HUES6 (cell line): ENCODE results near the gene CHST4.

Experiments used
- H3K27ac ChIP-seq: 2 replicates; pipeline ENCODE4 v1.7.0; 2013; ENCODE audit warnings: low read depth, mild to moderate bottlenecking, low read length, inconsistent platforms
- H3K27me3 ChIP-seq: 2 replicates; pipeline ENCODE4 v1.6.1; 2013; ENCODE audit warnings: low read length; ENCODE audit not compliant: control insufficient read depth, insufficient read depth
- H3K36me3 ChIP-seq: 2 replicates; pipeline ENCODE4 v1.6.1; 2013; ENCODE audit warnings: low read length; ENCODE audit not compliant: control insufficient read depth, insufficient read depth
- H3K4me1 ChIP-seq: 2 replicates; pipeline ENCODE4 v1.6.1; 2013; ENCODE audit warnings: low read length; ENCODE audit not compliant: control insufficient read depth, insufficient read depth
- H3K4me3 ChIP-seq: 2 replicates; pipeline ENCODE4 v1.5.1; 2013; ENCODE audit warnings: low read depth, low read length
- H3K9ac ChIP-seq: one replicate; pipeline ENCODE4 v1.6.1; 2013; ENCODE audit warnings: mild to moderate bottlenecking, low read length
- H3K9me3 ChIP-seq: 2 replicates; pipeline ENCODE4 v1.6.1; 2013; ENCODE audit warnings: low read depth, low read length; ENCODE audit not compliant: control insufficient read depth, insufficient read depth

Gene CHST4

GRCh38 chr16:71526111-71526631, at the start of gene CHST4:
CHST4 (plus strand) TSS chr16:71526426; CDS start chr16:71536678, 10,252 bp downstream.
- Histone ChIP-seq H3K4me1 (peaks cover 28% of the 10 kb centered on the region), H3K27me3 (no peaks in the 10 kb centered on the region; the same call in 1 of the 2 replicates), H3K9me3 (no peaks in the 10 kb centered on the region), H3K9ac (peak within 1 kb of the TSS; percentile 53), H3K27ac (peak within 1 kb of the TSS; percentile 89), H3K36me3 (no peaks in the 10 kb centered on the region), H3K4me3 (peak within 1 kb of the TSS; percentile 52)

DNA sequence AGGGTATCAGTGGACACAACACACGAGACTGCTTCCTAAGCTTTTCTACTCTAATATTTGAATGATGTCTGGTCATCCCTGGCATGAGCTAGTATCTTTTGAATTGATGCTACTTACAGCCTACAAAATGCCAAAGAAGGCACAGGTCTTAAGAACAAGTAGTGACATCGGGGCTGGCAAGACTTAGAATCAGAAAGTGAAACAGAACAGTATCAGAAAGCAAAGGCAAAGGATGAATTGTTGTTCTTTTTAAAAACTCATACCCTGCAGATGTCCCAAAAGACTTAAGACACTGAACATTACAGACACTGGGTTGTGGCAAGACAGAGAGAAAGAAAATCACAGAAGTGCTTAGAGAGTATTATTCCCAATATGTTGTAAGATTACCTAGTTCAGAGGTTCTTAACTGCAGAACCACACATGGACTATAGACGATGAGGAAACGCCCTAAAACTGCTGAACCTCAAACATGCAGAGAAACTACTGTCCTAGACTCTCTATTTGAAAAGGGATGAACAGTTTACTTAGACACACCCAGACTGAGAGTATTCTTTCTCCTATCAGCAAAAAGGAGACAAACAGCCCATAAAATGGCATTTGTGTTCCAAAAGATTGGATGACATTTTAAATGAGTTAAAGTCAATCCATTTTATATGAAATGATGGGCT, 49.6 kb upstream of the CHST4 start:
- Histone ChIP-seq H3K27ac (no peak overlapping the region), H3K4me1 (no peaks in the 10 kb centered on the region)

GRCh38 chr16:71479420-71479819, 46.8 kb upstream of the CHST4 start:
- H3K4me1 ChIP-seq = 0 out of 2 replicates have a peak, but pooled peaks cover 3% of the 10 kb centered on the region
- H3K9ac ChIP-seq = no peak overlapping the region
- H3K4me3 ChIP-seq = no peak overlapping the region
- no peaks in the 10 kb centered on the region for H3K9me3 ChIP-seq
- peaks cover 15% of the 10 kb centered on the region for H3K36me3 ChIP-seq
- H3K27ac ChIP-seq = no peak overlapping the region
- no peaks in the 10 kb centered on the region for H3K27me3 ChIP-seq

More for the DNA sequence above, 49.6 kb upstream of the CHST4 start:
- no peaks in the 10 kb centered on the region for H3K27me3 ChIP-seq
- H3K36me3 ChIP-seq = peaks cover 15% of the 10 kb centered on the region
- H3K4me3 ChIP-seq = no peak overlapping the region
- H3K9me3 ChIP-seq = no peaks in the 10 kb centered on the region
- no peak overlapping the region for H3K9ac ChIP-seq

DNA sequence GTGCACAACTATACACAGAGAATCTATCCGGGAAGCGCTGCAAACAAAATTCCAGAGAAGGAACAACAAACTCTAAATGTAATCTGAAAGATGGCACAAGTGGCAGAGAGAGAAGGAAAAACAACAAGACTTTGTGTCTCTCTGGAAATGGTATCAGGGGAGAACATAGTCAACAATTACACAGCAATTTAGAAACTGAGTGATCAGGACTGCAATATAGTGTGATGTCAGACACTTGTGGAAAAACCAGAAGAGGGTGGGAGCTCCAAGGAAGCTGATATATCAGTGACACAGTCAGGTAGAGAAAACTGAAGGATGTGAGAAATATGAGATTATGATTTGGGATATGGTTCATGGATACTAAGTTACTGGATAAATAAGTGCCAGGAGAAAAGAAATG, 45.3 kb upstream of the CHST4 start:
- H3K4me1 ChIP-seq = 0 out of 2 replicates have a peak, but pooled peaks cover 3% of the 10 kb centered on the region
- H3K27me3 ChIP-seq = no peaks in the 10 kb centered on the region
- H3K36me3 ChIP-seq = peaks cover 11% of the 10 kb centered on the region
- H3K4me3 ChIP-seq = no peak overlapping the region
- no peak overlapping the region for H3K27ac ChIP-seq
- no peak overlapping the region for H3K9ac ChIP-seq
- H3K9me3 ChIP-seq = no peaks in the 10 kb centered on the region

GRCh38 chr16:71482569-71482968, 43.7 kb upstream of the CHST4 start:
- Histone ChIP-seq H3K36me3 (peaks cover 4% of the 10 kb centered on the region; the same call in 1 of the 2 replicates), H3K4me3 (no peak overlapping the region), H3K9me3 (no peaks in the 10 kb centered on the region), H3K27me3 (no peaks in the 10 kb centered on the region), H3K9ac (no peak overlapping the region), H3K27ac (no peak overlapping the region), H3K4me1 (0 out of 2 replicates have a peak, but pooled peaks cover 3% of the 10 kb centered on the region)

DNA sequence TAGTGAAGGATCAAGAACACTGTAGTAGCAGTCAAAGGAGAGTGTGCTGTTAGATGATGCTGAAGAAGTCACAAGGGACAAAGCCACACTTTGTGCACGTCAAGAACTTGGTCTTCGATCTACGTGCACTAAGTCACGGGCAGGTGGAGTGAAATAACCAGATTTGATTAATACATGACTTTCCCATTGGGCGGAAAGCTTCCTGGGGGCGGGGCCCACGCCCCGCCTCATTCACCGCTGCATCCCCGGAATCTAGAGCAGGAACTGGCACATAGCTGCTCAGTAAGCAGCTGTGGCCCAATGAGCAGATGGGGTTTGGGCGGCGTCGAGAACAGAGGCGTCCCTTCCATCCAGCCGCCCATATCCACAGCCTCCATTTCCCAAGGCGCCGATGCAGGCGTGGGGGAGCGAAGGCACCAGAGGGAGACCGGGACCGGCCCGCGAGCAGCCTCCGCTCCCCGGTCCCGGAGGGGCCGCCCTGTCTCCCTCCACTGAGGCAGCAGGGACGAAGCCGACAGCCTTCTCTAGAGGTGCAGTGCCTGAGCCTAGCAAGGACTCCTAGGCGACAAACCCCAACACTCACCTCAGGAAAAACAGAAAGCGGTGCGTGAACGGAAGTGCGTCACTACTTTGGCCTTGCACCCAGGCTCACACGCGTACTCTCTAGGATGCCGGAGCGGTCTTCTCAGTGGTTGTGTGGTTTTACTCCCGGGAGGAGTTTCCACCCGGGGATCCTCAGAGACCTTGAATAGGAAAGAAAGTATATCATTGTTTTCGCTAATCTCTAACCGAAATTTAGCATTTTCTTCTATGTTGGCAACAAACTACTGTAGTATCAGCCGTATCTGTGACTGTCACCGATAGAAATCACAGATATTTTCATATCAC, 42.0 kb upstream of the CHST4 start:
- Histone ChIP-seq H3K27me3 (no peaks in the 10 kb centered on the region), H3K4me3 (peak overlapping the region; percentile 71), H3K27ac (peak overlapping the region; percentile 43; the same call in 1 of the 2 replicates), H3K4me1 (0 out of 2 replicates have a peak, but pooled peaks cover 3% of the 10 kb centered on the region), H3K9me3 (no peaks in the 10 kb centered on the region), H3K36me3 (no peaks in the 10 kb centered on the region), H3K9ac (peak overlapping the region; percentile 82)

DNA sequence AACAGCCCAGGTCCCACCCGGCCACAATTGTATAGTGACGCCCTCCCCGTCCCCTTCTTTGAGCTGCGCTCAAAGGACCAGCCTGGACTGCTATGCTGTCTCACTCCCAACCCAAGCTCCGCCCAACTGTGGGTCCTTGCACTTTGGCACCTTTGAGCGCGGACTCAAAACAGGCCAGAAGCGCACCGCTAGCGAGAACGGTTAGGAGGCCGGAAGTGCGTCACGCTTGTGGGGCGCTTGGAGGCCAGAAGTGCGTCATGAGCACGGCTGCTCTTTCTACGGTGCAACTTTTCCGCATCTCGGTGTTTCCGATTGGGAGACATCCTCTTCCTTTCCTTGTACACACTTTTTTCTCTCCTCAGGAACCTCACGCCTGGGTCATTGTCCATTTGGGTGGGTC, 37.1 kb upstream of the CHST4 start, which contains the start of gene ZNF19:
ZNF19 (minus strand) TSS at position 203 of the 400 bp plus-strand sequence. CDS start 7,210 bp downstream, outside the sequence.
- H3K4me3 ChIP-seq = no peak within 1 kb of the TSS
- no peak within 1 kb of the TSS for H3K27ac ChIP-seq
- no peaks in the 10 kb centered on the region for H3K9me3 ChIP-seq
- H3K27me3 ChIP-seq = no peaks in the 10 kb centered on the region; the same call in 1 of the 2 replicates
- H3K36me3 ChIP-seq = no peaks in the 10 kb centered on the region
- no peak within 1 kb of the TSS for H3K9ac ChIP-seq
- no peaks in the 10 kb centered on the region for H3K4me1 ChIP-seq

- Histone ChIP-seq H3K36me3 (no peaks in the 10 kb centered on the region), H3K4me1 (no peaks in the 10 kb centered on the region), H3K27me3 (no peaks in the 10 kb centered on the region; the same call in 1 of the 2 replicates), H3K27ac (no peak overlapping the region), H3K4me3 (no peak overlapping the region), H3K9me3 (no peaks in the 10 kb centered on the region), H3K9ac (no peak overlapping the region)
These were observed 35.9 kb upstream of the CHST4 start for GRCh38 chr16:71490361-71490760.

- no peak overlapping the region for H3K9ac ChIP-seq
- no peaks in the 10 kb centered on the region for H3K9me3 ChIP-seq
- no peaks in the 10 kb centered on the region for H3K36me3 ChIP-seq
- no peaks in the 10 kb centered on the region for H3K4me1 ChIP-seq
- H3K27ac ChIP-seq = no peak overlapping the region
- H3K4me3 ChIP-seq = no peak overlapping the region
- no peaks in the 10 kb centered on the region; the same call in 1 of the 2 replicates for H3K27me3 ChIP-seq
These were observed 35.2 kb upstream of the CHST4 start for GRCh38 chr16:71491054-71491453.

DNA sequence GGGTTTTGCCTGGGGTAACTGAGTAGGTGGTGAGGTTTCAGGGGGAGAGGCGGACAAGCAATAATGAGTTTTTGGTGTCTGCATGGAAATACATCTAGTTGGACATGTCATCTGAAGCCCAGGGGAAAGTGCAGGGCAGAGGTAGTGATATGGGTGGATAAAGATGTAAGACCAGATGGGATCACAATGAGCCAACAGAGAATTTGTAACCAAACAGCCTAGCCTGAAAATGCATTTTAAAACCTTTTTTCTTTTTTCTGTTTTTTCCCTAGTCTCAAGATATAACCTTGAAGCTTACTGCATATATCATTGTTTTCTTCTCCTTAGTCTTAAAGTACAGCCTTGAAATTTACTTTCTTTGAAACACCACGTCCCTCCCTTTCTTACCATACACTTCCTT, 33.4 kb upstream of the CHST4 start:
- Histone ChIP-seq H3K4me3 (no peak overlapping the region), H3K9me3 (no peaks in the 10 kb centered on the region), H3K9ac (no peak overlapping the region), H3K36me3 (no peaks in the 10 kb centered on the region), H3K27me3 (no peaks in the 10 kb centered on the region; the same call in 1 of the 2 replicates), H3K27ac (no peak overlapping the region), H3K4me1 (no peaks in the 10 kb centered on the region)
